Neural progenitor cell (in vitro differentiated cells): ENCODE data around the gene CCL8. TPM values are rescaled to one million over a fixed set of nuclear protein-coding genes. Genes with fewer than 3 reads are reported as not detected.

Source experiments
- DNase-seq: peaks from one replicate; pipeline ENCODE4 v3.0.0-alpha.2; 2016; ENCODE audit warnings: low spot score
- H2AFZ ChIP-seq: fragments of 200-600 bp; sonication (generic); replicated peaks from 2 replicates; pipeline ENCODE4 v1.6.1; 2016; ENCODE audit warnings: antibody characterized with exemption
- H3F3A ChIP-seq: fragments of 200-600 bp; sonication (generic); 2 replicates; pipeline ENCODE4 v1.6.1; 2016; ENCODE audit warnings: antibody characterized with exemption, low read depth
- H3K27ac ChIP-seq: fragments of 200-600 bp; sonication (generic); 2 replicates; pipeline ENCODE4 v1.5.1; 2016; ENCODE audit warnings: mild to moderate bottlenecking
- H3K27me3 ChIP-seq: fragments of 200-600 bp; sonication (generic); 2 replicates; pipeline ENCODE4 v1.6.1; 2016; ENCODE audit warnings: mild to moderate bottlenecking, moderate library complexity
- H3K36me3 ChIP-seq: fragments of 200-600 bp; sonication (generic); 2 replicates; pipeline ENCODE4 v1.5.1; 2016
- H3K4me1 ChIP-seq: fragments of 200-600 bp; sonication (generic); 2 replicates; pipeline ENCODE4 v1.6.1; 2016; ENCODE audit warnings: mixed run types
- H3K4me2 ChIP-seq: fragments of 200-600 bp; sonication (generic); 2 replicates; pipeline ENCODE4 v1.6.1; 2016
- H3K4me3 ChIP-seq: fragments of 200-600 bp; sonication (generic); 2 replicates; pipeline ENCODE4 v1.5.1; 2016
- H3K79me2 ChIP-seq: fragments of 200-600 bp; sonication (generic); 2 replicates; pipeline ENCODE4 v1.6.1; 2016; ENCODE audit warnings: low read depth
- H3K9ac ChIP-seq: fragments of 200-600 bp; sonication (generic); 2 replicates; pipeline ENCODE4 v1.6.1; 2016
- H3K9me3 ChIP-seq: fragments of 200-600 bp; sonication (generic); 2 replicates; pipeline ENCODE4 v1.5.1; 2016; ENCODE audit warnings: low read depth
- H4K20me1 ChIP-seq: fragments of 200-600 bp; sonication (generic); 2 replicates; pipeline ENCODE4 v1.6.1; 2016; ENCODE audit warnings: low read depth
- H3K27ac Mint-ChIP-seq: 3 replicates; pipeline ENCODE4 v1.8.0; 2021; ENCODE audit warnings: mixed read lengths
- H3K27me3 Mint-ChIP-seq: 2 replicates; pipeline ENCODE4 v1.8.0; 2022; ENCODE audit warnings: low read depth, mild to moderate bottlenecking, inconsistent platforms, moderate library complexity, mixed read lengths; ENCODE audit not compliant: insufficient read depth
- H3K36me3 Mint-ChIP-seq: 3 replicates; pipeline ENCODE4 v1.8.0; 2021; ENCODE audit warnings: mixed read lengths
- H3K4me1 Mint-ChIP-seq: 3 replicates; pipeline ENCODE4 v1.8.0; 2021; ENCODE audit warnings: mixed read lengths
- H3K4me3 Mint-ChIP-seq: 3 replicates; pipeline ENCODE4 v1.8.0; 2021; ENCODE audit warnings: mild to moderate bottlenecking, moderate library complexity, mixed read lengths
- H3K9me3 Mint-ChIP-seq: 3 replicates; pipeline ENCODE4 v1.8.0; 2020; ENCODE audit warnings: mixed read lengths
- EZH2 ChIP-seq: fragments of 200-600 bp; sonication (generic); IDR thresholded peaks from 2 replicates; pipeline ENCODE4 v1.6.1; 2017; ENCODE audit warnings: antibody characterized with exemption, mild to moderate bottlenecking, moderate library complexity
- EZH2phosphoT487 ChIP-seq: fragments of 200-600 bp; sonication (generic); IDR thresholded peaks from 2 replicates; pipeline ENCODE4 v1.6.1; 2017; ENCODE audit warnings: antibody characterized with exemption
- total RNA-seq: library from RNA; depleted of rRNA; stranded (reverse); fragments of >200 nt; gene quantifications from 2 replicates; pipeline ENCODE4 v1.2.3, GENCODE V29; 2015; ENCODE audit warnings: low replicate concordance
- TF ChIP-seq, protein P1 (sequence below): fragments of 200-600 bp; sonication (generic); IDR thresholded peaks from 2 replicates; pipeline ENCODE4 v1.5.1; 2017; ENCODE audit warnings: antibody characterized with exemption, mild to moderate bottlenecking

CCL8 gene
- total RNA-seq, 1 donor from 2014 or later, result not detected

DNA sequence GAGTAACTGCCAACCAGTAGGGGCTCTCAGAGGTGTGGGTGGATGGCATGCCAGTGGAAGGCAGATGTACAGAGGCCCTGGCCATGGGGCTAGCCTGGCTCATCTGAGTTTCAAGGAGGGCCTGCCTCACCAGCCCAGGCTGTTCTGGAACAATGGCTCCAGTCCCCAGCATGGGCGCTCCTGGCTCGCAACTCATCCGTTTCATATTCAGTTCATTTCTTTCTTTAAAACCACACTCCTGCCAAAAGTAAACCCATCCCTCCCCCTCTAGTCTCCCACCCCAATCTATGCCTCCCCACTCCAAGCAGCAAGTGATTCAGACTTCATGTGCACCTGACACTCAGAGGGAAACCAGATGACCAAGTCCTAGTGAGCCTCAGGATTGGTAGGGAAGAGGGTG, 39.4 kb downstream of the CCL8 start:
- TF ChIP-seq EZH2phosphoT487 (no peak), EZH2 (no peak)
- TF ChIP-seq, protein P1, sequence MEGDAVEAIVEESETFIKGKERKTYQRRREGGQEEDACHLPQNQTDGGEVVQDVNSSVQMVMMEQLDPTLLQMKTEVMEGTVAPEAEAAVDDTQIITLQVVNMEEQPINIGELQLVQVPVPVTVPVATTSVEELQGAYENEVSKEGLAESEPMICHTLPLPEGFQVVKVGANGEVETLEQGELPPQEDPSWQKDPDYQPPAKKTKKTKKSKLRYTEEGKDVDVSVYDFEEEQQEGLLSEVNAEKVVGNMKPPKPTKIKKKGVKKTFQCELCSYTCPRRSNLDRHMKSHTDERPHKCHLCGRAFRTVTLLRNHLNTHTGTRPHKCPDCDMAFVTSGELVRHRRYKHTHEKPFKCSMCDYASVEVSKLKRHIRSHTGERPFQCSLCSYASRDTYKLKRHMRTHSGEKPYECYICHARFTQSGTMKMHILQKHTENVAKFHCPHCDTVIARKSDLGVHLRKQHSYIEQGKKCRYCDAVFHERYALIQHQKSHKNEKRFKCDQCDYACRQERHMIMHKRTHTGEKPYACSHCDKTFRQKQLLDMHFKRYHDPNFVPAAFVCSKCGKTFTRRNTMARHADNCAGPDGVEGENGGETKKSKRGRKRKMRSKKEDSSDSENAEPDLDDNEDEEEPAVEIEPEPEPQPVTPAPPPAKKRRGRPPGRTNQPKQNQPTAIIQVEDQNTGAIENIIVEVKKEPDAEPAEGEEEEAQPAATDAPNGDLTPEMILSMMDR, result no peak
- Histone ChIP-seq H3K4me1 (no peaks in the 10 kb centered on the region), H3K36me3 (no peaks in the 10 kb centered on the region), H3K9ac (no peak overlapping the region), H3K27ac (no peak overlapping the region), H3K9me3 (no peaks in the 10 kb centered on the region), H3K27me3 (no peaks in the 10 kb centered on the region), H3F3A (no peaks in the 10 kb centered on the region), H3K79me2 (no peaks in the 10 kb centered on the region), H3K4me2 (no peak overlapping the region), H3K4me3 (no peak overlapping the region), H2AFZ (no peak overlapping the region), H4K20me1 (no peaks in the 10 kb centered on the region)
- Mint-ChIP-seq H3K9me3 (peaks cover 4% of the 10 kb centered on the region), H3K27ac (no peak overlapping the region), H3K36me3 (no peaks in the 10 kb centered on the region), H3K27me3 (peaks cover 3% of the 10 kb centered on the region), H3K4me1 (no peaks in the 10 kb centered on the region), H3K4me3 (no peak overlapping the region)
- no peak for DNase-seq

DNA sequence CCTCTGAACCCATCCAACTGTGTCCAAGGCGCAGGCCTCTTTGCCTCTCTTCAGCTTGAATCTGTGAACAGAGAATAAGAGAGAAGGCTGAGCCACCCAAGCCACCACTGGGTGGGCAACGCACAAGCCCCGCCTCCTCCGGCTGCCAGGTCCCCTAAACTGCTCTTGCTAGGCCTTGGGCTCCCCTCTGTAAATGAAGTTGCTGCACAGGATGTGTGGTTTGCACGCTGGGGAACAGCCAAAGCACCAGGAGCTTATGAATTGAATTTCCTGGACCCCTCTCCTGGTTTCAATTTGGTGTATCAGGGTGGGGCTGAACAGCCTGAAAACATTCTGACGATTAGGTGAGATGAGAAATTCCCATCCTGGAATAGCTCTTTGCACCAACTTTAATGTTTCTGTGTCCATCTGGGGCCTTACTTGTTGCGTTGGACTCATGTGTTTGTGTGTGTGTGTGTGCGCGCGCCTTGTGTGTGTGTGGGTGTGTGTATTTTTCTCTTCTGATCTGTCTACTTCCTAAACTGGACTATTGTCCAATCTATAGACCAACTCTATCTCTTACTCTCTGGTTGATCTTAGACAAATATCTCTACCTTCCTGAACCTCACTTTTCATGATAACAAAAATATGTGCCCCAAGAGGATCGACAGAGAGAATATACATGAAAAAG, 41.5 kb downstream of the CCL8 start:
- H3K27ac ChIP-seq, result no peak overlapping the region
- H3F3A ChIP-seq, result no peaks in the 10 kb centered on the region
- DNase-seq, result no peak
- H3K36me3 ChIP-seq, result no peaks in the 10 kb centered on the region
- no peak for TF ChIP-seq EZH2
- no peaks in the 10 kb centered on the region for H3K27me3 ChIP-seq
- no peak overlapping the region for H3K4me3 ChIP-seq
- no peak overlapping the region for H2AFZ ChIP-seq
- no peaks in the 10 kb centered on the region for H3K4me1 ChIP-seq
- no peaks in the 10 kb centered on the region for H3K9me3 Mint-ChIP-seq
- no peaks in the 10 kb centered on the region for H3K9me3 ChIP-seq
- H3K79me2 ChIP-seq, result no peaks in the 10 kb centered on the region
- H3K36me3 Mint-ChIP-seq, result no peaks in the 10 kb centered on the region
- H3K4me3 Mint-ChIP-seq, result no peak overlapping the region
- H3K4me1 Mint-ChIP-seq, result no peaks in the 10 kb centered on the region
- H3K27ac Mint-ChIP-seq, result no peak overlapping the region
- H3K27me3 Mint-ChIP-seq, result peaks cover 4% of the 10 kb centered on the region
- no peak overlapping the region for H3K9ac ChIP-seq
- H3K4me2 ChIP-seq, result no peak overlapping the region
- H4K20me1 ChIP-seq, result no peaks in the 10 kb centered on the region

DNA sequence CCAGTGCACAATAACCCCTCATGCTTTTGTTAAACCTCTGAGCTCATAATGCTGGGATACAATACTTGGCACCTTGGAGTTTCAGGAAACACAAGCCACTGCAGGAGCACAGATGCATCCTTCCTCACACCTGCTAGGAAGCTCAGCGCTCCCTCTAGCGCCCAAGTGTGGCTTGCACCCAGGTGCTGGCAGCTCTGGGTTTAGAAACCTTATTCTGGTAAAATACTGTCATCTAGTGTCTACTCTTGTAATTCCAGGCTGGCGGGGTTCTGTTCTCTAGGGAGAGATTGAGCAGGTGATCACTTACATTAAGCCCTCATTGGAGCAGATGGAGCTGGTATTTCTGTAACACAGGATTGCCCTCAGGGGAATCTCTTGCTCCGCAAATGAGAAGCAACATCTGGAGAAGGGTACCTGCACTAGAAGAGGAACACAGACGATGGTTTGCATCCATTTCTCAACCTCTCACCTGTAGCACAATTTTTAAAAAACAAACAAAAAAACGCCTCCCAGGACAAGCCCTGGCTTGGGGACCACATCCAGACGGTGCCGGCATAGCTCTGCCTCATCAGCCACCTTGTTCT, 42.3 kb downstream of the CCL8 start:
- no peak overlapping the region for H3K4me3 Mint-ChIP-seq
- TF ChIP-seq, protein P1, result peak; percentile 100
- TF ChIP-seq EZH2, result no peak
- Histone ChIP-seq H3K79me2 (no peaks in the 10 kb centered on the region), H2AFZ (peak overlapping the region; percentile 42), H3K9ac (no peak overlapping the region), H3K4me1 (no peaks in the 10 kb centered on the region), H3K4me2 (no peak overlapping the region), H3F3A (no peaks in the 10 kb centered on the region), H3K9me3 (no peaks in the 10 kb centered on the region), H3K36me3 (no peaks in the 10 kb centered on the region), H3K27me3 (no peaks in the 10 kb centered on the region), H3K27ac (no peak overlapping the region), H4K20me1 (no peaks in the 10 kb centered on the region), H3K4me3 (no peak overlapping the region)
- H3K27me3 Mint-ChIP-seq, result peaks cover 4% of the 10 kb centered on the region
- no peaks in the 10 kb centered on the region for H3K4me1 Mint-ChIP-seq
- H3K36me3 Mint-ChIP-seq, result no peaks in the 10 kb centered on the region
- no peaks in the 10 kb centered on the region for H3K9me3 Mint-ChIP-seq
- no peak overlapping the region for H3K27ac Mint-ChIP-seq
- peak; percentile 95 for DNase-seq

DNA sequence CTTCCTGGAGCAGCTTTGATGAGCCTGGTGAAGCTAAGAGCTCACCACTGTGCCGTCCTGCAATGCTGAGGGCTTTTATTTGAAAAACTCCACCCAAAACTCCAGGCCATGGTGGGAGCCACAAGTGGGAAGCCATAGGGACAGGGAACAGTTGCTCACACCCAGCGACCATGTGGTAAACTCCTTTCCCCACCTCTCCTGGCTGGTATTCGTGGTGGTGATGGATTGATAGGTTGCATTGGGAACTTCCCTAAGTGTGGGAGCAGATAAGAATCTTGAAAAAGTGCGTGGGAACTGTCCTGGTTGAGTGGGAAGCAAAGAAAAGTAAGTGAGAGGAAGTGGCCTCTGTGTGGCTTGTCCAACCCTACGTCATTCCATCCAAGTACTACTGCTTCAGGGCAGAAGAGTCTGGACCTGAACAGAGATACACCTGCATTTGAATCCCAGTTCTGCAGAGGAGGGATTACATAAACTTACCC, 44.0 kb downstream of the CCL8 start, which contains the start of gene CCL1:
TSS of gene CCL1 (minus strand) at position 51 of the 479 bp plus-strand sequence. CDS start 72 bp downstream, outside the sequence.
- H3K27ac Mint-ChIP-seq, result no peak within 1 kb of the TSS
- H3K9me3 Mint-ChIP-seq, result no peaks in the 10 kb centered on the region
- no peak within 1 kb of the TSS for H3K27ac ChIP-seq

More for the DNA sequence above, 44.0 kb downstream of the CCL8 start, which contains the start of gene CCL1:
- peaks cover 4% of the 10 kb centered on the region for H3K27me3 Mint-ChIP-seq
- Histone ChIP-seq H3K4me2 (no peak within 1 kb of the TSS), H2AFZ (no peak within 1 kb of the TSS), H4K20me1 (no peaks in the 10 kb centered on the region), H3K4me1 (no peaks in the 10 kb centered on the region), H3K27me3 (no peaks in the 10 kb centered on the region), H3K9me3 (no peaks in the 10 kb centered on the region), H3K79me2 (no peaks in the 10 kb centered on the region), H3K4me3 (no peak within 1 kb of the TSS), H3K36me3 (no peaks in the 10 kb centered on the region), H3F3A (no peaks in the 10 kb centered on the region), H3K9ac (no peak within 1 kb of the TSS)
- no peaks in the 10 kb centered on the region for H3K36me3 Mint-ChIP-seq
- no peak for DNase-seq
- H3K4me1 Mint-ChIP-seq, result no peaks in the 10 kb centered on the region
- H3K4me3 Mint-ChIP-seq, result no peak within 1 kb of the TSS
- TF ChIP-seq, protein P1, result no peak
- TF ChIP-seq EZH2phosphoT487 (no peak), EZH2 (no peak)
